Pancreas (tissue), 10 donors: ENCODE measurements around the gene PPIP5K1. TPM values are rescaled to one million over a fixed set of nuclear protein-coding genes. Genes with fewer than 3 reads are reported as not detected.

ENCODE experiments used
- ATAC-seq, 4 donors: fragments of 200-7000 bp; cut with Tn5 transposase; one replicate each; pipeline versions ENCODE4 v1.8.0 to v1.9.1; 2020; ENCODE audit warnings: mild to moderate bottlenecking in 4 of 4, moderate library complexity in 4 of 4
- DNase-seq, 6 donors: peaks; one replicate each; pipeline ENCODE4 v3.0.0-alpha.2; 2020
- FAIRE-seq: peaks from 2 replicates; lab custom pipeline; 2012; peaks lifted over from hg19 to GRCh38; lab: Jason Lieb, UNC
- H3K27ac ChIP-seq, 4 donors: fragments of 200-600 bp; sonication (generic); 1 replicate in 3 of 4; 2 replicates in 1 of 4; pipeline versions ENCODE4 v1.5.0 to v1.8.0; 2020
- H3K27me3 ChIP-seq, 4 donors: fragments of 200-600 bp; one replicate each; pipeline ENCODE4 v1.8.0; 2021
- H3K36me3 ChIP-seq, 3 donors: fragments of 200-600 bp; sonication (generic) in 1 of 3; one replicate each; pipeline versions ENCODE4 v1.5.0 to v1.8.0; 2020 to 2021
- H3K4me1 ChIP-seq, 3 donors: fragments of 200-600 bp; one replicate each; pipeline ENCODE4 v1.8.0; 2021
- H3K4me3 ChIP-seq, 4 donors: fragments of 200-600 bp; sonication (generic) in 2 of 4; one replicate each; pipeline versions ENCODE4 v1.5.0 to v1.8.0; 2020 to 2021
- H3K9me3 ChIP-seq, 4 donors: fragments of 200-600 bp; one replicate each; pipeline ENCODE4 v1.8.0; 2021
- CTCF ChIP-seq, 4 donors: fragments of 200-600 bp; sonication (generic) in 3 of 4; IDR thresholded peaks; one replicate each; pipeline versions ENCODE4 v1.5.0 to v1.8.0; 2021; ENCODE audit warnings: antibody characterized with exemption in 4 of 4
- WGBS, 2 donors: extraction: QIAGEN DNeasy Blood & Tissue Kit; methylation state at CpG; one replicate each; pipeline ENCODE4 v1.1.7; 2013; 5-methylcytosine and 5-hydroxymethylcytosine counted together
- intact Hi-C, 3 donors: fragments of 100-400 bp; cut with DNase I; formaldehyde crosslinking; loops; one replicate each; pipeline versions ENCODE4 v1.11.1 to v1.14.2; 2022
- polyA plus RNA-seq, 2 donors: library from polyadenylated mRNA; stranded (reverse); fragments of 200-250 nt; gene quantifications; one replicate each; pipeline ENCODE4 v1.2.3, GENCODE V29; 2013
- total RNA-seq, 6 donors: library from RNA; stranded (reverse); fragmentation: NEBNext Ultra II Directional in 4 of 6; extraction: Animal tissue kit (Norgen Biotek cat#: 25700) in 4 of 6; gene quantifications; one replicate each; pipeline versions ENCODE4 v1.2.1 to v1.2.4, GENCODE V29; 2021 to 2023
- donor health status: healthy with polysubstance abuse.
- donor health status: DM: no; HTN: no; CAD: no; lungs with moderate emphysema.
- donor health status: DM: no; HTN: no; CAD: no.
- donor health status: control.
- donor health status: control.
- donor health status: Bipolar disorder and iron deficiency.
- donor health status: DM: yes; HTN: yes; CAD: no.
- donor health status: DM: no; HTN: no; CAD: no.
- donor health status: DM: no; HTN: no; CAD: no.
- donor health status: DM: yes; HTN: yes; CAD: no.

PPIP5K1 gene
- total and polyA plus RNA-seq, 8 donors, result 11.3 to 39.9 (median 16.3) TPM

DNA sequence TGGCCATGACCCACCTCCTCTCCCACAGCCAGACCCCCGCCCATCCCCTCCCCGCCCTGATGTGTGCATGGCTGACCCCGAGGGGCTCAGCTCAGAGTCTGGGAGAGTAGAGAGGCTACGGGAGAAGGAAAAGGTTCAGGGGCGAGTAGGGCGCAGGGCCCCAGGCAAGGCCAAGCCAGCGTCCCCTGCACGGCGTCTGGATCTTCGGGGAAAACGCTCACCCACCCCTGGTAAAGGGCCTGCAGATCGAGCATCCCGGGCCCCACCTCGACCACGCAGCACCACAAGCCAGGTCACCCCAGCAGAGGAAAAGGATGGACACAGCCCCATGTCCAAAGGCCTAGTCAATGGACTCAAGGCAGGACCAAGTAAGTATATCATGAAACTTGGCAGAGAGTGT, 60.9 kb downstream of the PPIP5K1 start:
- 86 to 89% methylated on average over 15 of the region's 15 CpGs for WGBS, 2 donors
- no peak overlapping the region for H3K27ac ChIP-seq
- no peak for TF ChIP-seq CTCF (IDR thresholded peaks at IDR 0.05)
- intact Hi-C loops, result no loop called here
- H3K4me3 ChIP-seq, result no peak overlapping the region
- DNase-seq (no peak), FAIRE-seq (no peak), ATAC-seq (no peak)
- no peaks in the 10 kb centered on the region for H3K4me1 ChIP-seq
- no peaks in the 10 kb centered on the region for H3K27me3 ChIP-seq
- H3K9me3 ChIP-seq, result no peaks in the 10 kb centered on the region
- no peaks in the 10 kb centered on the region for H3K36me3 ChIP-seq

DNA sequence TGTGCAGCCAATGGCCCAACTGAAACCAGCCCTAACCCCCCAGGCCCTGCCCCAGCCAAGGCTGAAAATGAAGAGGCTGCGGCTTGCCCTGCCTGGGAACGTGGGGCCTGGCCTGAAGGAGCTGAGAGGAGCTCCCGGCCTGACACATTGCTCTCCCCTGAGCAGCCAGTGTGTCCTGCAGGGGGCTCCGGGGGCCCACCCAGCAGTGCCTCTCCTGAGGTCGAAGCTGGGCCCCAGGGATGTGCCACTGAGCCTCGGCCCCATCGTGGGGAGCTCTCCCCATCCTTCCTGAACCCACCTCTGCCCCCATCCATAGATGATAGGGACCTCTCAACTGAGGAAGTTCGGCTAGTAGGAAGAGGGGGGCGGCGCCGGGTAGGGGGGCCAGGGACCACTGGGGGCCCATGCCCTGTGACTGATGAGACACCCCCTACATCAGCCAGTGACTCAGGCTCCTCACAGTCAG, 61.4 kb downstream of the PPIP5K1 start:
- FAIRE-seq (no peak), DNase-seq (no peak), ATAC-seq (no peak)
- TF ChIP-seq CTCF (IDR thresholded peaks at IDR 0.05), result no peak
- no peak overlapping the region for H3K4me3 ChIP-seq
- H3K36me3 ChIP-seq, result no peaks in the 10 kb centered on the region
- intact Hi-C loops, result no loop called here
- no peak overlapping the region for H3K27ac ChIP-seq
- H3K4me1 ChIP-seq, result no peaks in the 10 kb centered on the region
- no peaks in the 10 kb centered on the region for H3K27me3 ChIP-seq
- 68 to 71% methylated on average over 11 of the region's 11 CpGs for WGBS, 2 donors
- H3K9me3 ChIP-seq, result no peaks in the 10 kb centered on the region

DNA sequence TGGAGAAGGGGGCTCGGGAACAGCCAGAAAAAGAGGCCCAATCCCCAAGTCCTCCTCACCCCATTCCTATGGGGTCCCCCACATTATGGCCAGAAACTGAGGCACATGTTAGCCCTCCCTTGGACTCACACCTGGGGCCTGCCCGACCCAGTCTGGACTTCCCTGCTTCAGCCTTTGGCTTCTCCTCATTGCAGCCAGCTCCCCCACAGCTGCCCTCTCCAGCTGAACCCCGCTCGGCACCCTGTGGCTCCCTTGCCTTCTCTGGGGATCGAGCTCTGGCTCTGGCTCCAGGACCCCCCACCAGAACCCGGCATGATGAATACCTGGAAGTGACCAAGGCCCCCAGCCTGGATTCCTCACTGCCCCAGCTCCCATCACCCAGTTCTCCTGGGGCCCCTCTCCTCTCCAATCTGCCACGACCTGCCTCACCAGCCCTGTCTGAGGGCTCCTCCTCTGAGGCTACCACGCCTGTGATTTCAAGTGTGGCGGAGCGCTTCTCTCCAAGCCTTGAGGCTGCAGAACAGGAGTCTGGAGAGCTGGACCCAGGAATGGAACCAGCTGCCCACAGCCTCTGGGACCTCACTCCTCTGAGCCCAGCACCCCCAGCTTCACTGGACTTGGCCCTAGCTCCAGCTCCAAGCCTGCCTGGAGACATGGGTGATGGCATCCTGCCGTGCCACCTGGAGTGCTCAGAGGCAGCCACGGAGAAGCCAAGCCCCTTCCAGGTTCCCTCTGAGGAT, 62.0 kb downstream of the PPIP5K1 start:
- no peaks in the 10 kb centered on the region for H3K36me3 ChIP-seq
- no peak for DNase-seq
- 80 to 88% methylated on average over 12 of the region's 12 CpGs for WGBS, 2 donors
- no peak for FAIRE-seq
- no peak for ATAC-seq
- H3K27me3 ChIP-seq, result no peaks in the 10 kb centered on the region
- no peaks in the 10 kb centered on the region for H3K9me3 ChIP-seq
- H3K4me1 ChIP-seq, result no peaks in the 10 kb centered on the region
- intact Hi-C loops, result no loop called here
- no peak for TF ChIP-seq CTCF (IDR thresholded peaks at IDR 0.05)
- no peak overlapping the region for H3K27ac ChIP-seq
- no peak overlapping the region for H3K4me3 ChIP-seq

- no peak overlapping the region for H3K27ac ChIP-seq
- H3K4me1 ChIP-seq, result no peaks in the 10 kb centered on the region
- H3K27me3 ChIP-seq, result no peaks in the 10 kb centered on the region
- TF ChIP-seq CTCF (IDR thresholded peaks at IDR 0.05), result no peak
- no peaks in the 10 kb centered on the region for H3K9me3 ChIP-seq
- DNase-seq (no peak), FAIRE-seq (no peak), ATAC-seq (no peak)
- 75% methylated on average over 9 of the region's 9 CpGs for WGBS, 2 donors
- intact Hi-C loops, result no loop called here
- no peak overlapping the region for H3K4me3 ChIP-seq
- H3K36me3 ChIP-seq, result no peaks in the 10 kb centered on the region
Observed at GRCh38 chr15:43527016-43527801, 62.8 kb downstream of the PPIP5K1 start.
